Activated CD4-positive, alpha-beta T cell treated with anti-CD3 and anti-CD28 coated beads, Interleukin-2, Interleukin-6, amounts not matched to agents 100 ng/mL and 50 ng/mL, durations not matched to agents 16 hours and 8 hours (primary cell): ENCODE results near the gene SLFN12.
A peak's percentile ranks its signal among the peaks of the same experiment; 100 is the strongest.
"Not testable (repeated sequence)": the region's sequence is repeated elsewhere in the genome, so short reads cannot be mapped to it uniquely, and the experiment has no call there.

Experiments
- DNase-seq: peaks from one replicate; pipeline ENCODE4 v3.0.0-alpha.2; 2020

Gene SLFN12

DNA sequence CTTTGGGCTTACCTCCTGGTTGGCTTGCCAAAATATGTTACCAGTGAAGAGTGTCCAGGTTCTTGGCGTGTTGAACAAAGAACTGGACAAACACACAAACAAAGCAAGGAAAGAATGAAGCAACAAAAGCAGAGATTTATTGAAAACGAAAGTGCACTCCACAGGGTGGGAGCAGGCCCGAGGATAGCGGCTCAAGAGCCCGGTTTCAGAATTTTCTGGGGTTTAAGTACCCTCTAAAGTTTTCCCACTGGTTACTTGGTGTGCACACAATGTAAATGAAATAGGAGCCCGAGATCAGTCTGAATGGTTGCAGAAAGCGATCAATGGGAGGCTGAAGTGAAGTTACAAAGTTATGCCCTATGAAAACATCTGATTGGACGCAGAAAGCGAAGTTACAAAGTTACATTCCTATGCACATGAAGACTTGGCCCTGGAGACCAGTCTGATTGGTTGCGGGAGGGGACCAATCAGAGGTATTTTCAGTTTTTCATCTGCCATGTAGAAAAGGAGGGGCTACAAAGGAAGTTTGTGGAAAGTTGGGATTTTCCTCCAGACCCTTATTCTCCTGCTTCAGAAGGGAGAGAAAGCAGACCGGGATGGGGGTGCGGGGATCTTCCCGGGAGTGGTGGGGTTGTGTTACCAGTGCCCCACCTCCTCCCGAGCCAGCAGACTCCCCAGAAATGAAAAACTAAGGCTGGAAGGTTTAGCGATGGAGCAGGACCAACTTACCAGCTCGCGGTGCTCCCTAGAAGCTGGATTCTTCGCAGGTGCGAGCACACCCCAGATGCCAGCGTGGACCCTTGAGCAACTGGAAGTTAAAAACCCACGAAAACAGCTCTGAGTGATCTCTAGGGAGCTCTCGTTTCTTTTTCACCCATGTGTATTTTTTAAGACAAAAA, at the start of gene SLFN12:
SLFN12 (minus strand) TSS at position 325 of the 899 bp plus-strand sequence. CDS start 9,472 bp downstream, outside the sequence.
- peak; percentile 77 for DNase-seq

DNA sequence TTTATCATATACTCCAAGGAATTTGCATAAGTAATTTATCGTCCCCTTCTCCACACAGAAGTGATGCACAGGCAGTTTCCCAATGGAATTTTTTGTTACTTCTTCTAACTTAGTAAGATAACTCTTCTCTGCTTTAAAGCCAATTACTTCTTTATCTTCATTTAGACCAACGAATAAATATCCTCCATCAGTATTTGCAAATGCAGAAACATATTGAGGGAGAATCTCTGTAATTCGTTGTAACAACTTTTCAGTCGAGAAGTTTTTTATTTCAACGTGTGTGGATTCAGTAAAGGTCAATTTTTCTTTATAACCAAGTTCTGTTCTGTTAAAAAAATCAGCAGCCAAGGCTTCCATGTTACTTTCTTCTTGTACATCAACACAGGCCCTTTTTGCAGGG, 47.0 kb upstream of the SLFN12 start:
- DNase-seq, result no peak

DNA sequence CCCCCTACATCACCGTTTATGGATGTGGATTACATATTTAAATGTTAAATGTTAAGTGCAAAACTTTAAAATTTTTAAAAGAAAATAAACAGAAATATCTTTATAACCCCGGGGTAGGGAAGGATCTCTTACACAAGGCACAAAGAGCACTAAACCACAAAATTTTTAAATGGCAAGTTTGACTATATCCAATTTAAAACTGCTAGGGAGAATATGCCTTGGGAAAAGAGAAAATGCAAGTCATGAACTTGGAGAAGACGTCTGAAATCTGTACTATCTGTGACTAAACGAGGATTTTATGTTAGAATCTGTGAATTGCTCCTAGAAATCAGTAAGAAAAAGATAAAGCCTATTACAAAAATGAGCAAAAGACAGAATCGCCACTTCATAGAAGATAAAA, 44.9 kb upstream of the SLFN12 start:
- DNase-seq, result no peak

DNA sequence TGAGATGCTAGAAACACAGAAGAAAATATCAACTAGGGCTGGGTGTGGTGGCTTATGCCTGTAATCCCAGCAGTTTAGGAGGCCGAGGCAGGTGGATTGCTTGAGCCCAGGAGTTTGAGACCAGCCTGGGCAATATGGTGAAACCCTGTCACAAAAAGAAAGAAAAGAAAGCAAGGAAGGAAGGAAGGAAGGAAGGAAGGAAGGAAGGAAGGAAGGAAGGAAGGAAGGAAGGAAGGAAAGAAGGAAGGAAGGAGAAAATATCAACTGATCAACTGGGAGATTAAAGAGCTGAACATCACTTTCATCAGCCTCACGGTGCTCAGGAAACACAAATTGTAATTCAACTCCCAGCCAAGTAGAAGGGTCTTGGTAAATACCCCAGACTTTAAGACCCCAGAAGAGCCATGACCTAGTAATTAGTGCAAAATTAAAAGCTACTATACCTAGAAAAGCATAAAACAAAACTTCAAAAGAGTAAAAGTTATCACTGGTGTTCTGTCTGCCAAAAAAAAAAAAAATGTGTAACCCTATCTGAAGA, 44.1 kb upstream of the SLFN12 start:
- DNase-seq, result no peak

DNA sequence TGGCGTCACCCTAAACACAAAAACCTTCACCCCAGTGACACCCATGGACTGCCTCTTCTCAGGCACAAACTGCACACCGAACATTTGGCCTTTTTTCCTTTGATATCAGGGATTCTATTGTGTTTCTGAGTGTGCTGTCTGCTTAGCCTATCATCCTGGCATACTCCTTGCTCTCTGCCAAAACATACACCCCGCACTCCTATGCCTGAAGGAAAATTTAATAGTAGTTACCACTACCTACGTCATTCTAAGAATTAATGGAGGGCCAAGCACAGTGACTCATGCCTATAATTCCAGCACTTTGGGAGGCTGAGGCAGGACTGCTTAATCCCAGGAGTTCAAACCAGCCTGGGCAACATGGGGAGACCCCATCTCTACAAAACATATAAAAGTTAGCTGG, 36.2 kb upstream of the SLFN12 start:
- DNase-seq, result no peak

DNA sequence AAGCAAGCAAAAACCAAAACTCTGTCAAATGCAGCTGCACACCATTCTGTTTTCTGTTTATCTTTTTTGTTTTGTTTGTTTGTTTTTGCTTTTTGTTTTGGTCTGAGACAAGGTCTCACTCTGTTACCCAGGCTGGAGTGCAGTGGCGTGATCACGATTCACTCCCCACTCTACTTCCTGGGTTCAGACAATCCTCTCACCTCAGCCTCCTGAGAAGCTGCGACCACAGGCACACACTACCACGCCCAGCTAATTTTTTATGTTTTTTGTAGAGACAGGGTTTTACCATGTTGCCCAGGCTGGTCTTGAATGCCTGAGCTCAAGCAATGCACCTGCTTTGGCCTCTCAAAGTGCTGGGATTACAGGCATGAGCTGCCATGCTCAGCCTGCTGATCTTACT, 35.5 kb upstream of the SLFN12 start:
- peak; percentile 11 for DNase-seq

DNA sequence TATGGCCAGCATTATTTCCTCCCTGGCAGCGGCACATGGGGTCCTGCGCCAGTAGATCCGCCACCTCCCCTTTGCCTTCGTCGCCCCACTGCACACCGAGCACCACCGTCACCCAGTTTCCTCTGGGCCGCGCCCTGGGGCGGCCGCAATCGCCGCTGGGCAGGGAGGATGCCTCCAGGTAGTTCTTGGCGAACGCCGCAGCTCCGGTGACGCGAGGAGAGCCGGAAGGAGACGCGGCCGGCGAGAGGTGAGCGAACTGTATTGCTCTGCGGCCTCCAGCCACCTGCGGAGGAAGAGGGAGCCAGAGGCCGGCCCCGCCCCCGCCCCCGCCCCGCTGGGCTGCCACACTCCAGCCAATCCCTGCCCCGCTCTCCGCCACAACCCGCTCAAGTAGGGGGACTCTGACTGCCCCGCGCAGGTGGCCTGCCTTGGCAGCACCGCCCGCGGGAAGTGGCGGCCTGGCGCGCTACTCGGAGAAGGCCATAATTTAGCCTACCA, 28.1 kb upstream of the SLFN12 start:
- DNase-seq, result peak; percentile 52

DNA sequence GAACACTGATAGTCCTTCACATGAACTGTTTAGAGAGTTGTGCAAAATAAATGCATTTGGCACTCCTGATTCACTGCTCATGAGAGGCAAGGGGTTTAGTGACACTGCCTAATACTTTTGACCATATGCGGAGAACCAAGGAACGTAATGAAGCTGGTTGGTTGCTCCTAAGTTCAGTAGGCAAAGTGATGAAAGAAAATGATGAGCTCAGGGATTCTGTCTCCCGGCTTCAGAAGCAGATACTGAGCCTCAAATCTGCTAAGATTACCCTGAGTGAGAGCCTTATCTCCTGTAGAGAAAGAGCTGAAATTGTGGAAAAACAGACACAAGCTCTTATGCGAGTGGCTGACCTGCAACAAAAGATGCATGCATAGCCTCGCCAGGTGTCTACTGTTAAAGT, 21.7 kb upstream of the SLFN12 start:
- not testable (repeated sequence) for DNase-seq

DNA sequence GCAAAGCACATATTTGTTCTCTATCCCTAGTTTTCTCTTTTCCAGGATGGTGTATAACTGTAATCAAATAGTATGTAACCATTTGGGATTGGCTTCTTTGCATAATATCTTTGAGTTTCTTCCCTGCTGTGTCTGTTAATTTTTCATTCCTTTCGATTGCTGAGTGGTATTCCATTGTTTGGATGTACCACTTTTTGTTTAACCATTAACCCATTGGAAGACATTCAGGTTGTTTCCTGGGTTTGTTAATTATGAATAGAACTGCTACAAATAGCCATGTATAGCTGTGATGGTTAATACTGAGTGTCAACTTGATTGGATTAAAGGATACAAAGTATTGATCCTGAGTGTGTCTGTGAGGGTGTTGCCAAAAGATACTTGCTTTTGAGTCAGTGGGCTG, 20.9 kb upstream of the SLFN12 start:
- no peak for DNase-seq

DNA sequence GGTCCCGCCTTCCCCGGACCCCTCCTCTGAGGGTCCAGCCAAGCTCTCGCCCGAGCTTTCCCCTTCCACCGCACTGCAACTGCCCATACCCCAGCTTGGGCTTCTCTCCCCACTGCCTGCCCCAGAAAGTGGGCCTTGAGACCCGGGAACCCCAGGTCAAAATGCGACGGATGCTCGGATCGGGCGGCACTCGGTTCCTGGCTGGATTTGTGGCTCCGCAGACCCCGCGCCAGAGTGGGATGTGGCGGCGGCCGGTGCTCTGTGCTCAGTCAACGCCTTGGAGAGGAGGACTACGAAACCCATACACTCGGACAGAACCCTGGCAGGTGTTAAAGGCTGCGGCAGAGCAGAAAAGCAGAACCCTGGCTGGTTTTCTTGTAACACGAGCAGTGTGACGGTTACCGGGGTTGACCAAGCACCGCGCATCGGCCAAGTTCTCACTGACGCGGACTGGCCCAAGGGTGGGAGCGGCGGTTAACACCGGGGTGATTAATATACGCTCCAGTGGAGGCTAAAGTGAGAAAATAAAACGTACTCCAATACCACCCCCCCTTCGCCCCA, 17.2 kb upstream of the SLFN12 start:
- no peak for DNase-seq

DNA sequence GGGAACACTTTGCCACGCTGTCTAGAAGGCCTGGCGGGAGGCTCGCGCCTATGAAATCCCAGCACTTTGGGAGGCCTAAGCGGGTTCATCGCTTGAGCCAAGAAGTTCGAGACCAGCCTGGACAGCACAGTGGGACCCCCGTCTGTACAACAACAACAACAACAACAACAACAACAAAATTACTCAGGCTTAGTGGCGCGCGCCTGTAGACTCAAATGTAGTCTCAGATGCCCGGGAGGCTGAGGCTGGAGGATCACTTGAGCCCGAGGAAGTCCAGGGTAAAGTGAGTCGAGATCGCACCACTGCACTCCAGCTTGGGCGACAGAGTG, 16.6 kb upstream of the SLFN12 start:
- no peak for DNase-seq

DNA sequence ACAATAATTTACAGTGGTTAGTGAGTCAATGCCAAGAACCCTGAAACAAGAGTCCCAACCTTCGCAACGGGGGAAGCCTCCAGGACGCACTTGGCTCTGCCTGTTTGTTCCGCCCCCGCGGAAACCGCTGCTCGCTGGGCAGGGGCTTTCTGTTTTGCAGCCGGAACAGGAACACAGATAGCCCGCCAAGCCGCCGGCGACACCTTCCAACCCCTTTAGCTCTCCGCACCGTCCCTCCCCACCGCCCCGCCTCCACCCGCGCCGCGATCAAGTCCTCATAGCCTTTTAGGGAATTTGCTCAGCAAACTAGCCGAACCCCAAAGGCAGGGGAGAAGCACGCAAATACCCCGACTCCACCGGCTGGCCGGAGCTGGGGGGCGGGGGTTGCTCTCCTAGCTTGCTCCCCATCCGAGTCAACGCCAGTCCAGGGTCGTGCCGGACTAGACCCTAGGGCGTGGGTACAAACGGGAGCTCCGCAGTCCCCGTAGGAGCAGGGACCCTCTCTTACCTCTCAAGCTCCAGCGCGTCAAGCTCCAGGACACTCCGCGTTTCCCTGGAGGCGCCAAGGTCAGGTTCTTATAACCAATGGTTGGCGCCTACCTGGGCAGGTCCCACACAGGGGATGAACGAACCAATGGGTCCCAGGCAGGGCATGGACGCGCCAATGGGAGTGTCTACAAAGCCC, 16.1 kb upstream of the SLFN12 start, which contains the start of gene SLFN13:
SLFN13 (minus strand) TSS at position 553 of the 685 bp plus-strand sequence. CDS start 3,086 bp downstream, outside the sequence.
- DNase-seq, result peak; percentile 94

DNA sequence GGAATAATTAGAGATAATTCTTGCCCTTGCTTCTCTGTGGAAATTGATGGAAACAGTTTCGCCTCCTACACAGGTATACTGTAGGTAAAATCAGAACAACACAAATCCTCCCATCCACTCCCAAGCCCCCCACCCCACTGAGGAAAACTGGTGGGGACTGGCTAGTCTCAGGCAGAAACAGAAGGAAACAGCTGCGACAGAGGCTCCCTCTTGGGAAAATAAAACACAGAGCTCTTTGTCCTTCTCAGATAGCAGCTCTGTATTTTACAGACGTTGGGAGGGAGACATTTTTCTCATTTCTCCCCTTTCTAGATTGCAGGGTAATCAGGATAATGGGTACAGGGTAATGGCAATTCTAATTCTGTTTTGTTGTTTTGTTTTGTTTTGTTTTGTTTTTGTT, 15.2 kb upstream of the SLFN12 start:
- no peak for DNase-seq

DNA sequence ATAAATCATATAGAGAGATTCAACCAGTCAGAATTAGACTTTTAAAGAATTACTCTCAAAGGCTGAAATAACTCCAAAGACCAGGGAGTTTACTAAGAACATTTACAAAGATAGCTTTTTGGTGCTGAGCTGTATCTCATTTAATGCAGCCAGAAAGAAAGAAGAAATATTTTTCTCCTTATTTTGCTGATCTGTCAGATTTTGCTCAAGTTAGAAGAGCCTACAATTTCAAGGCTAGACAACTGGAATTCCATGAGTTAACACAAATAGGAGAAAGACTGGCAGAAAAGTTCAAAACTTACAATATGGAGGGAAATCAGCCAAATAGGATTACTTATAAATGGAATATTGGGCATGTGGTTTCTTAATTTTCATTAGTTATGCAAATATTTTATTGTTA, 6.1 kb upstream of the SLFN12 start:
- DNase-seq, result no peak

DNA sequence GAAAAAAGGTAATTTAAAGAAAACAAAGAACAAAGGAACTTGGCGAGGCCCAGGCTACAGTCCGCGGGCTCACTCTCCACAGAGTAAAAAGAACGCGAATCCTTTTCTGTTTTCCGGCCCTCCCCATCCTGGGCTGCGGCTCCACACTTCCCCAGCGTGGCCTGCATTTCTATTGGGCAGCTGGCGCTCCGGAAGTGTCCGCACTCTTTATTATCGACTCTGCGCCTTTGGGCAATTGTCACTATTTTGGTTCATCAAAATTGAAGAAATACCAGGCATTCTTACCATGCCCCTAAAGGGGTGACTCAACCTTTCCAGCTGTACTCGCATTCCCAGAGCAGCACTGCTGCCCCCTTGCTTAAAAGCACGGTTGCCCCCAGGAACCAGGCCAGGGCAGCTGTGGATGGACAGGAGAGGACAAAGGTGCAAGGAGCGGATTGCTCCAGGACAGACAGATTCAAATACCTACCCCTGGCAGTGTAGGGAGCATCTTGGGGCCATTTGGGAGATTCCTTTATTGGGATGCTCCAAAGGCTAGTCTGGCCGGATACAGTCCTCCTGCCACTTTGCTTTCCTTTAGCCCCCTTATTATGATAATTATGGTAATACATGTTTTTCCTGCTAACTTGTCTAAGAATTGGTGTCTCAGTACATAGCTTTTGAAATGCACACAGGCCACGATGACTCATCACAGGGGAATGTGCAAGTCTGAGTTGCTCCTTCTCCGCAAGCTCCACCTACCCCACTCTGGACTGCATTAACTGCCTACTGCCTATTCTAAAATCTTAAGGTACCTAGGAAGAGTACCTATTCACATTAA, 985 bp upstream of the SLFN12 start:
- peak; percentile 86 for DNase-seq

DNA sequence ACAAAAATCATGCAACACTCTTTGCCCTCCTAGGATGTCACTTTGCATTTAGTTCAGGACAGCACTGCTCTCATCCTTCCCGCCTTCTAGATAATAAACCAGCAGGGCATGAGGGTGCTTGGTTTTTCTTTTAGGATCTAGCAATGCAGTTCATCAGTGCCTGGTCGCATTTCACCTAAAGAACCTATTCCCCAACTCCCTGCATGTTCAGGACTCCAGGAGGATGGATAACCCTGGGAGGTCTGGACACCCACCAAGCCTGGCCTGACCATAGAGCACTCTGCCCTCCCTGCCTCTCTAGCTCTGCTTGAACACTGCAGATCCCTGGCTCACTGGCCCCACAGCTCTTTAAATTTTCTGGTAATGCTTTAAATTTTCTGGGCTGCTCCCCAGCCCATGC, 2.6 kb downstream of the SLFN12 start:
- no peak for DNase-seq

DNA sequence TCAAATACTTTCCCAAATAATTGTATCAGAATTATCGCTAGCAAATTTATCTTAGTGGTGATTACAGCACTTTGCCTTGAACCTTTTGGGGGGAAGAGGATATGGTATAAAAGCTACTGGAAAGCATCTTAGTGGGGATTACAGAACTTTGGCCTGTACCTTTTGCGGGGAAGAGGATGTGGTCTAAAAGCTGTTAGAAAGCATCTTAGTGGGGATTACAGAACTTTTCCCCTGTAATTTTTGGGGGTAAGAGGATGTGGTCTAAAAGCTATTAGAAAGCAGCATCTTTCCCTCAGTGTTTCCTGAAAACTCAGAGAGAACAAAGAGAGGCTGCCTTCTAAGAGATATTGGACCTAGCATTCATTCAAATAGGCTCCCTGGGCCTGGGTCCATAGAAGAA, 4.1 kb downstream of the SLFN12 start:
- no peak for DNase-seq

DNA sequence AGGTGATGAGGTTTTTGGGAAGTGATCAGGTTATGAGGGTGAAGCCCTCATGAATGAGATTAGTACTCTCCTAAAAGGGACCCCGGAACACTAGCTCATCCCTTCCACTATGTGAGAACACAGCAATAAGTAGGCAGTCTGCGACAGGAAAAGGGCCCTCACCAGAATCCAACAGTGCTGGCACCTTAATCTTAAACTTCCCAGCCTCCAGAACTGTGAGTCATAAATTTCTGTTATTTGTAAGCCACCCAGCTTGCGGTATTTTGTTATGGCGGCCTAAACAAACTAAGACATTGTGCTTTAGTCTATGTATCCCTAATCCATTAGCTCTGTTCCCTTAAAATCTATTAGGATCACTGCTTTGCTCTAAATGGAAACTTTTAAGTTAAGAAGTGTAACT, 8.5 kb downstream of the SLFN12 start:
- DNase-seq, result no peak

DNA sequence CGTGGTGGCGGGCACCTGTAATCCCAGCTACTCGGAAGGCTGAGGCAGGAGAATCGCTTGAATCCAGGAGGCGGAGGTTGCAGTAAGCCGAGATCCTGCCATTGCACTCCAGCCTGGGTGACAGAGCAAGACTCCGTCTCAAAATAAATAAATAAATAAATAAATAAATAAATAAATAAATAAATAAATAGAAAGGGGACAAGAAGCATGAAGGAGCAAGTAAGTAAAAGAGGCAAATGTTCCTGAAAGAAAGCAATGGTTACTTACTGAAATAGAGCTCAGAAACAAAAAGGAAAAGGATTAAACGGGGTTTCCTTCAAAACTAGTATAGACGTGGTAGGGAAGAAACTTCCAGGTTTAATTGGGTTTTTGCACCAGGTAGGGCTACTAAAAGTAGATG, 11.2 kb downstream of the SLFN12 start:
- not testable (repeated sequence) for DNase-seq

DNA sequence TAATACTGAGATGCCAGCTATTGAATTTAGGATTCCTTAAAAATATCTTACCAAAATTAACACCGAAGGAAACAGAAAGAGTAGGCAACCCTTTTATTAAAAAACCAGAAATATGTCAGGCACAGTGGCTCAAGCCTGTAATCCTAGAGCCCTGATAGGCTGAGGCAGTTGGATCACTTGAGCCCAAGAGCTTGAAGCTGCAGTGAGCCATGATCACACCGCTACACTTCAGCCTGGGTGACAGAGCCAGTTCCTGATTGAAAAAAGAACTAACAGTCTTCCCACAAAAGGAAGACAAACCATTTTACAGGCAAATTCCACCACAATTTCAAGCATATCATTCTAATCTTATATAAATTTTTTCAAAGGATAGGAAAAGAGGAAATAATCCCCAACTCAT, 15.6 kb downstream of the SLFN12 start:
- DNase-seq, result no peak

DNA sequence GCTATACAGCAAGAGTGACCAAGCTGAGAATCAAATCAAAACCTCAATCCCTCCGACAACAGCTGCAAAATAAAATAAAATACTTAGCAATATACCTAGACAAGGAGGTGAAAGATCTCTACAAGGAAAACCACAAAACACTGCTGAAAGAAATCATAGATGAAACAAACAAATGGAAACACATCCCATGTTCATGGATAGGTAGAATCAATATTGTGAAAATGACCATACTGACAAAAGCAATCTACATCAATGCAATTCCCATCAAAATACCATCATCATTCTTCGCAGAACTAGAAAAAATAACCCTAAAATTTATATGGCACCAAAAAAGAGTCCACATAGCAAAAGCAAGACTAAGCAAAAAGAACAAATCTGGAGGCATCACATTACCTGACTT, 17.6 kb downstream of the SLFN12 start:
- not testable (repeated sequence) for DNase-seq

DNA sequence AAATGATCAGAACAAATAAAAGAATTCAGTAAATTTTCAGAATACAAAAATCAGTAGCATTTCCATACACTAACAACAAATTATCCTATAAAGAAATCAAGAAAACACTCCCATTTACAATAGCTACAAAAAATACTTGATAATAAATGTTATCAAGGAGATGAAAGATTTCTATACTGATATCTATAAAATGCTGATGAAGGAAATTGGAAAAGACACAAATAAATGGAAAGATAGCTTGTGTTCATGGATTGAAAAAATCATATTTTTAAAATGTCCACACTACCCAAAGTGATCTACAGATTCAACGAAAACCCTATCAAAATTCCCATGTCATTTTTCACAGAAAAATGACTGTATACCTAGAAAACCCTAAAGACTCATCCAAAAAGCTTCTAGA, 18.1 kb downstream of the SLFN12 start:
- DNase-seq, result no peak

DNA sequence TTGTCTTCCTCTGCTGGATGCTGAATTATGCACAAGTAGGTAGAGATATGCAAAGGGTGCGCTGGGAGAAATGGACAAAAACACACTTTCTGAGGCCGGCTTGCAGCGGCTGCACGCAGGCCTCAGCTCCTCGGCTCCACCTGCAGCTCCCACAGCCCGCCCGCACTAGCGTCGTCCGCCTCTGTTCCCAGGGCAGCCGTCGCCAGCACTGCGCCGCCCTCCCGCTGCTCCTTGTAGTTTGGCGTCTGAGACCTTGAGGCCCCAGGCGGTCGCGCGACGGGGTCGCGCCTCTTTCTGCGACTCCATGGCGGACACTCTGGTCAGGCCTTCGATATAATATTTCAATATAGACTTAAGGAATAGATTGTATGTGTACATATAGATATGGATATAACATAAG, 24.8 kb downstream of the SLFN12 start:
- DNase-seq, result no peak
